ENCODE results near the gene SLC25A25.
"Not testable (repeated sequence)": the region's sequence is repeated elsewhere in the genome, so short reads cannot be mapped to it uniquely, and the experiment has no call there.

Gene SLC25A25

DNA sequence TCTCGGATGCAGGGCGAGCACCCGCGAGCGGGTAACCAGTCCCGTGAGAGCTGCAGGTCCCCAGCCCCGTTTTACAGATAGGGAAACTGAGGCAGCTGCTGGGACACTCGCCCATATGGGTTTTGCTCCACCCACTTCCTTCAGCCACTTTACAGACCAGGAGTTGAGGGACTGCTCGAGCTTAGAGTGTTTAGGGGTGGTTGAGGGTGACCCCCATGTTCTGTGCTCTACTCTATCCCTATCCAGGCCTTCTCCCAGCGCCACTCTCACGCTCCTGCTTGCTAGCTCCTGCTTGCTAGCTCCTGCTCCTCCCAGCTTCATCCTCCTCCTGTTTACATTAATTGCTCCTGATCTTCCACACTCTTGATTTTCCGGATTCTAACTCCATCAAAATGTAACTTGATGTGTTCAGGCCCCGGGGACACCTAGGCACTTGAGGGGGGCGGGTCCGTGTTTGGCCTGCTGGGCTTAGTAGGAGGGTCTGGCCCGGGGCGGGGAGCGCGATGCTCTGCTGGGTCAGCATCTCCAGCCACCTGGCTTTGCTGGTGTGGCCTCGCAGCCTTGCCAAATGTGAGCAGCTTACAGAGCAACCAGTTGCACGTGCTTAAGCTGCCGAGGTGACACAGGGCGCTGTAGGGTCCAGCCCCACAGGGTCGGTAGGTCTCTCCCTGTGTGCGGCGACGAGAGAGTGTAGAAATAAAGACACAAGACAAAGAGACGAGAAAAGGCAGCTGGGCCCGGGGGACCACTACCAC is 61.0 kb downstream of the SLC25A25 start:
- TF ChIP-seq, protein P1, sequence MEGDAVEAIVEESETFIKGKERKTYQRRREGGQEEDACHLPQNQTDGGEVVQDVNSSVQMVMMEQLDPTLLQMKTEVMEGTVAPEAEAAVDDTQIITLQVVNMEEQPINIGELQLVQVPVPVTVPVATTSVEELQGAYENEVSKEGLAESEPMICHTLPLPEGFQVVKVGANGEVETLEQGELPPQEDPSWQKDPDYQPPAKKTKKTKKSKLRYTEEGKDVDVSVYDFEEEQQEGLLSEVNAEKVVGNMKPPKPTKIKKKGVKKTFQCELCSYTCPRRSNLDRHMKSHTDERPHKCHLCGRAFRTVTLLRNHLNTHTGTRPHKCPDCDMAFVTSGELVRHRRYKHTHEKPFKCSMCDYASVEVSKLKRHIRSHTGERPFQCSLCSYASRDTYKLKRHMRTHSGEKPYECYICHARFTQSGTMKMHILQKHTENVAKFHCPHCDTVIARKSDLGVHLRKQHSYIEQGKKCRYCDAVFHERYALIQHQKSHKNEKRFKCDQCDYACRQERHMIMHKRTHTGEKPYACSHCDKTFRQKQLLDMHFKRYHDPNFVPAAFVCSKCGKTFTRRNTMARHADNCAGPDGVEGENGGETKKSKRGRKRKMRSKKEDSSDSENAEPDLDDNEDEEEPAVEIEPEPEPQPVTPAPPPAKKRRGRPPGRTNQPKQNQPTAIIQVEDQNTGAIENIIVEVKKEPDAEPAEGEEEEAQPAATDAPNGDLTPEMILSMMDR (conservative IDR thresholded peaks at IDR 0.05; ENCODE audit: low read depth, low read length), result no peak
- H3K4me3 ChIP-seq (ENCODE audit: low read depth, low read length), result peak overlapping the region; percentile 95
- no peak for DNase-seq (ENCODE audit: low read depth)

DNA sequence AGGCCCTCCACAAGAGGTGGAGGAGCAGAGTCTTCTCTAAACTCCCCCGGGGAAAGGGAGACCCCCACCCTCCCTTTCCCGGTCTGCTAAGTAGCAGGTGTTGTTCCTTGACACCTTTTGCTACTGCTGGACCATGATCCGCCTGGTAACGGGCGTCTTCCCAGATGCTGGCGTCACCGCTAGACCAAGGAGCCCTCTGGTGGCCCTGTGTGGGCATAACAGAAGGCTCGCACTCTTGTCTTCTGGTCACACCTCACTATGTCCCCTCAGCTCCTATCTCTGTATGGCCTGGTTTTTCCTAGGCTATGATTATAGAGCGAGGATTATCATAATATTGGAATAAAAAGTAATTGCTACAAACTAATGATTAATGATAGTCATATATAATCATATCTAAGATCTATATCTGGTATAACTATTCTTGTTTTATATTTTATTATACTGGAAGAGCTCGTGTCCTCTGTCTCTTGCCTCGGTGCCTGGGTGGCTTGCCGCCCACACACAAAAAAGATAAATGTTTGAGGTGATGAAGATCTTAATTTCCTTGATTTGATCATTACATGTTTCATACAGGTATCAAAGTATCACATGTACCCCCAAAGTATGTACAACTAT is 62.1 kb downstream of the SLC25A25 start:
- not testable (repeated sequence) for DNase-seq (ENCODE audit: low read depth); H3K4me3 ChIP-seq (ENCODE audit: low read depth, low read length)
- TF ChIP-seq, protein P1 (conservative IDR thresholded peaks at IDR 0.05; ENCODE audit: low read depth, low read length), result peak; percentile 9

DNA sequence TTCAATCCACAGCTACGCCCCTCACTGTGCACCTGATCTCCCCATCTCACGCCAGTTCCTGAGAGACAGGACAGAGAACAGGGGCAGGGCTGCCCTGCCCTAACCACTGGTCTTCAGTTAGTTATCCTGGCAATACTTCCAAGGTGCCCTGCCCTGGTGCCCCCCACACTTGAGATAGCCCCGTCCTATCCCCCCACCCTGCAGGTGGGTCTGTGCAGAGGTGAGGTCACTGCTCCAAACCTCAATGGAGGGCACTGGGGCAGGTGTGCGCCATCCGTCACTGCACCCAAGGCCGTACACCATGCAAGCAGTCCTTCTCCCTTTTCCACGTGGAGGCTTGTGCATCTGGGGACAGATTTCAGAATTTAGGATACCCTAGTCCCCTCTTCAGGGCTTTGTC is 62.6 kb downstream of the SLC25A25 start:
- not testable (repeated sequence) for DNase-seq (ENCODE audit: low read depth)

DNA sequence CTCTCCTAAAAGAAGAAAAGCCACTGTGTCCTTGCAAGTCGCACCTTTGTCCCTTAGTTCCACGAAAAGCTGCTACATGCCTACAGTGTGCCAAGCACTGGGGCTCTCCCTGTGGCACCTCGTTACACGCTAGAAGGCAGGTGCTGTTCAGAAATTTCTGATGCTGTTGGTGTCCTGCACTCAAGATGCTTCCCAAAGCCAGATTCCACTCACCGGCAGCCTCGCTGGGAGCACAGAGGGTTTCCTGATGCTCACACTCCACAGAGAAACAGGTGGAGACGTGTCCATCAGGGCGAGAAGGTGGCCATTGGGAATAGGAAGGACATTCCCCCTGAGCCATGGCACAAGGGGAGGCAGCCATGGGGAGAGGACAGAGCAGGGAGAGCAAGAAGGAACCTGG is 63.3 kb downstream of the SLC25A25 start:
- not testable (repeated sequence) for DNase-seq (ENCODE audit: low read depth); H3K4me3 ChIP-seq (ENCODE audit: low read depth, low read length)

More for the DNA sequence above, 62.6 kb downstream of the SLC25A25 start:
- not testable (repeated sequence) for H3K4me3 ChIP-seq (ENCODE audit: low read depth, low read length)

DNA sequence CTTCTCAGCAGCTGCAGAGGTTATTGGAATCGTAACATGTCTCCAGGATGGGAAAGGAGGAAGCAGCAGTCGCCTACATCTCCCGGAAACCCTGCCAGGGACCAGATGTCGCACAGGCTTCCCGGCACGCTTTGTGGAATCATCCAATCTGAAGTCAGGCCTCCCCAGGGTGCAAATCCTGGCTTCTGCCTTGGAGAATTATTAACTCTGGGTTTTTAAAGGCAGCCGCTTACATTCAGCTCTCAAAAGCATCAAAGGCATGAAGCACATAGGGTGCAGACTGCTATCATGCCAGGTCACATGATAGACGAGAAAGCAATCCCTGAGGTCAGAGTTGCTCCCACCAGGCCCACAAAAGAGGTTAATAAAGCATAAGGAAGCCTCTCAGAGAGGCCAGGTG is 64.1 kb downstream of the SLC25A25 start:
- not testable (repeated sequence) for H3K4me3 ChIP-seq (ENCODE audit: low read depth, low read length); DNase-seq (ENCODE audit: low read depth)

DNA sequence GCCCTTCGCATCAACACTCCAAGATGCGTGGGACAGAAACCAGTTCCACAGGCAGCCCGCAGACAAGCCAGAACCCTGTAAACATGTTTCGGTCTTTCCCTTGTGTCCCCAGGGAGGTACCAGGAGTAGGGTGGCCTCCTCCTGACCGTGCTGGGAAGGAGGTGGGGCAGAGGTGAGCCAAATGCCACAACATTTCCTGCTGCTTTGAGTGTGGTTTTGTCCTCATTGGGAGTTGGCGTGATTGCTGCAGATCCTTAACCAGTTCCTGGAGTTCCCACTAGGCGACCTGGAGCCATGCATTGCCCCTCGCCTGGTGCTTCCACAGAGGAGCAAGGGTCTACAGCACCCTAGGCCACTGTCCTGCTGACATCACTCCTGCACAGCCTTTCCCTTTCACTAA is 67.5 kb downstream of the SLC25A25 start:
- DNase-seq (ENCODE audit: low read depth), result not testable (repeated sequence)

DNA sequence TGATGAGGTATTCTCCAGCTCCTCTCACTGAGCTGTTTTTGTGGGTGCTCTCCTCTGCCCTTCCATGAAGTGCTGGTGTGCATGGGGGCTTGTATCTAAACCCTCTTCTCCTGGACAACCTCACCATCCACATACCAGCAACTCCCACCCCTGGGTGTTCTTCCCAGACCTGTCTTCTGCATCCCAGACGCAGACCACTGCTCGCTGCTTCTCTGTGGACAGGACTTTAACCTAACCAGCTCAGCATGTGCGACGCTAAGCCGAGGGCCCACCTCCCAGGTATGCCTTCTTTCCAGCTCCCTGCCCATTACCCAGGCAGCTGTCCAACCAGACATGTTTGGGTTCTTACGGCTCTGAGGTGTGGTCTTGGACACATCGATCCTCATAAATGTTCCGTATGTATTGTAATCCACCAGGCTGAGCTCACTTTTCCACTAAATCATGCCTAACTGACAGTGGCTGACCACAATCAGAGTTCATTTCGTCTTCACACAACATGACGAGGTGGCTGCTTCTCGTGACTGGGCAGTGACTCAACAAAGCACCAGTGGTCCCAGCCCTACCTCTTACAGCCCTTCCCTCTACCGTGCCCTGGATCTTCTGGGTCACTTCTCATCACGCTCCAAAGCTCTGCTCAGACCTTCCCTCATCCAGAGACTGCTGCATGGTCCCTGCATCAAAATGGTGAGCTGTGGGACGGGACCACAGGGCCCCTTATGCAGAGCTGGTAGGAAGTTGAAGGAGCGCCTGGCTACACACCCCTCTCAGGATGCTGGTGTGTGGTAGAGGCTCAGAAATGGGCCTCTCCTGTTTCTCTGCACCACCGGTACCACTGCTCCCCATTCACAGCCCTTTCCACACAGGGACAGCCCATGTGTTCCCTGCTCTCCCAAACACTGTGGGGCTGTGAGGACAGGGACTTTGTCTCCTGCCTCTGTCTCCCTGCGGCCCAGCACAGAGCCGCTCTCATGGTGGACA is 69.1 kb downstream of the SLC25A25 start:
- TF ChIP-seq, protein P1 (conservative IDR thresholded peaks at IDR 0.05; ENCODE audit: low read depth, low read length), result no peak
- H3K4me3 ChIP-seq (ENCODE audit: low read depth, low read length), result no peak overlapping the region
- peak; percentile 34 for DNase-seq (ENCODE audit: low read depth)

More for the DNA sequence above, 67.5 kb downstream of the SLC25A25 start:
- H3K4me3 ChIP-seq (ENCODE audit: low read depth, low read length), result not testable (repeated sequence)

DNA sequence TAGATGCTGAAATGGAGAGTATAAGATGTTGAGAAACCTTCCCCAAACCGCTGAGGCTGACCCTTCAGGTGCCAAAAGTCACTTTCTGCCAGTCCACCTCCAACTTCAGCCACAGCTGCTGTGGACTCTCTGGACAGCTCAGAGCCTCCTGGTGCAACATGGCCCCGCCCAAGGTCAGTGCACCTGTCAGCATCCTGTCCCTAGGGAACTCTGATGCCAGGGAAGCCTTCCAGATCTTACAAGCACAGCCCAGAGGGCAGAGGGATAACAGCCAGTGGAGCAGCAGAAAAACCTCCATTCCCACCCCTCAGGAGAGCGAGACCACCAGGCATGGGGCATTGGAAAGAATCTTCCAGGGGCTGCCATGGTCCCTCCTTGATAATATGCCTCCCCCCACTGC is 70.0 kb downstream of the SLC25A25 start:
- no peak for DNase-seq (ENCODE audit: low read depth)
- no peak overlapping the region for H3K4me3 ChIP-seq (ENCODE audit: low read depth, low read length)
- TF ChIP-seq, protein P1 (conservative IDR thresholded peaks at IDR 0.05; ENCODE audit: low read depth, low read length), result no peak
